SK-N-SH (cell line): Measurements from ENCODE around the gene ATP6V0E2.

Experiments
- EP300 ChIP-seq, 2 experiments: IDR thresholded peaks; 2 replicates each; pipeline versions ENCODE4 v1.4.0 to v1.6.1; 2012; ENCODE audit warnings: borderline replicate concordance in 1 of 2, low read depth in 1 of 2, low read length in 1 of 2
- GATA2 ChIP-seq: sonication (generic); formaldehyde crosslinking; IDR thresholded peaks from 2 replicates; pipeline ENCODE4 v1.5.0; 2020; ENCODE audit warnings: mild to moderate bottlenecking, missing genetic modification reagents
- MEF2A ChIP-seq: IDR thresholded peaks from 2 replicates; pipeline ENCODE4 v1.4.0; 2012; ENCODE audit warnings: low read depth, borderline replicate concordance
- POLR2AphosphoS5 ChIP-seq: IDR thresholded peaks from 2 replicates; pipeline ENCODE4 v1.6.1; 2012; ENCODE audit warnings: low read depth, low read length
- RAD21 ChIP-seq: IDR thresholded peaks from 2 replicates; pipeline ENCODE4 v1.6.1; 2012; ENCODE audit warnings: mild to moderate bottlenecking, low read length
- TCF12 ChIP-seq: IDR thresholded peaks from 2 replicates; pipeline ENCODE4 v1.4.0; 2012
- TF ChIP-seq, protein P1 (sequence below): fragments of 150-350 bp; IDR thresholded peaks from 2 replicates; pipeline ENCODE4 v1.6.1; 2017; ENCODE audit warnings: antibody characterized with exemption, low read length, low read depth, borderline replicate concordance
- TF ChIP-seq, protein P2 (sequence below): fragments of 200-600 bp; sonication (generic); IDR thresholded peaks from 2 replicates; pipeline ENCODE4 v1.6.1; 2017; ENCODE audit warnings: antibody characterized with exemption, mild to moderate bottlenecking, moderate library complexity

DNA sequence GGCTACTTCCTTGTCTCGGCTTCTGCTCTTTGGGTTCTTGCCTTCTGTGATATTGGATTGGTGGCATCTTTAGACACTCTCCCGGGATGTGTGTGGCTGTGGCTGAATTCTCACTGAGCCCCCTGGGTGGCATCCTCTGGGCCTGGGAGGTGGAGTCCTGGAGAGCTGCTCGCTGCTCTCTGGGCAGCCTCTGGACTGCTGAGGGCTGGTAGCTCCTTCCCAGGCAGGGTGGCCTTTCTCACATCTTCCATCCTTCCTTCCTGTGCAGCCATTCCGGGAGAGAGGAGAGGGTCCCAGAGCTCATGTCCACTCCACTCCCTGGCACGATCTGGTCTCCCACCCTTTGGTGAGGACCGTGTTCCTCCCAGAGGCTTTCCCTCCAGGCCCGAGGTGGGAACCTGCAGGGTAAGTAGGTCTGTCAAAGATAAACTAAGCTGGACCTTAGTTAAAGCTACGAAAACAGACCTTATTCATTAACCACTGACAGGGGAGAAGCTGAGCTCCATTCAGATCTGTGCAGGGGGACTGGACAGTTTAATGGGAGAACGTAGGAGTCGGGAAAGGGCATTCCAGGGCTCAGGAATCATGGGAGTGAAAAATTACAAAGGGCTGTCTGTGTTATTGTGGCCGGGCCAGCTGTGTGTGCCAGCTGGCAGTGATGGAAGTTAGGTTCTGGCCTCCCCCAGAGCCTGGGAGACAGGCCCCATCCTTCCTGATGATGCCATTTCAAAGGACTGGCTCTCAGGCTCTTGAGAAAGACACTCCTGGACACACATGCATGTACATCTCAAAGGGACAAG is 8.7 kb downstream of the ATP6V0E2 start:
- TF ChIP-seq GATA2 (CRISPR knock-in tag) (no peak), POLR2AphosphoS5 (no peak), EP300 (IDR thresholded peaks at IDR 0.05; ENCODE audit: borderline replicate concordance in 1 of 2, low read depth in 1 of 2, low read length in 1 of 2) (no peak), TCF12 (no peak), RAD21 (no peak), MEF2A (no peak)
- TF ChIP-seq, protein P1, sequence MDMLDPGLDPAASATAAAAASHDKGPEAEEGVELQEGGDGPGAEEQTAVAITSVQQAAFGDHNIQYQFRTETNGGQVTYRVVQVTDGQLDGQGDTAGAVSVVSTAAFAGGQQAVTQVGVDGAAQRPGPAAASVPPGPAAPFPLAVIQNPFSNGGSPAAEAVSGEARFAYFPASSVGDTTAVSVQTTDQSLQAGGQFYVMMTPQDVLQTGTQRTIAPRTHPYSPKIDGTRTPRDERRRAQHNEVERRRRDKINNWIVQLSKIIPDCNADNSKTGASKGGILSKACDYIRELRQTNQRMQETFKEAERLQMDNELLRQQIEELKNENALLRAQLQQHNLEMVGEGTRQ: no peak
- TF ChIP-seq, protein P2, sequence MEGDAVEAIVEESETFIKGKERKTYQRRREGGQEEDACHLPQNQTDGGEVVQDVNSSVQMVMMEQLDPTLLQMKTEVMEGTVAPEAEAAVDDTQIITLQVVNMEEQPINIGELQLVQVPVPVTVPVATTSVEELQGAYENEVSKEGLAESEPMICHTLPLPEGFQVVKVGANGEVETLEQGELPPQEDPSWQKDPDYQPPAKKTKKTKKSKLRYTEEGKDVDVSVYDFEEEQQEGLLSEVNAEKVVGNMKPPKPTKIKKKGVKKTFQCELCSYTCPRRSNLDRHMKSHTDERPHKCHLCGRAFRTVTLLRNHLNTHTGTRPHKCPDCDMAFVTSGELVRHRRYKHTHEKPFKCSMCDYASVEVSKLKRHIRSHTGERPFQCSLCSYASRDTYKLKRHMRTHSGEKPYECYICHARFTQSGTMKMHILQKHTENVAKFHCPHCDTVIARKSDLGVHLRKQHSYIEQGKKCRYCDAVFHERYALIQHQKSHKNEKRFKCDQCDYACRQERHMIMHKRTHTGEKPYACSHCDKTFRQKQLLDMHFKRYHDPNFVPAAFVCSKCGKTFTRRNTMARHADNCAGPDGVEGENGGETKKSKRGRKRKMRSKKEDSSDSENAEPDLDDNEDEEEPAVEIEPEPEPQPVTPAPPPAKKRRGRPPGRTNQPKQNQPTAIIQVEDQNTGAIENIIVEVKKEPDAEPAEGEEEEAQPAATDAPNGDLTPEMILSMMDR: no peak
